Testis (tissue), 3 donors: ENCODE measurements around the gene RABAC1. TPM values are rescaled to one million over a fixed set of nuclear protein-coding genes. Genes with fewer than 3 reads are reported as not detected.
"Not testable (repeated sequence)": the region's sequence is repeated elsewhere in the genome, so short reads cannot be mapped to it uniquely, and the experiment has no call there.

Source experiments
- DNase-seq: peaks from one replicate; pipeline ENCODE4 v3.0.0-alpha.2; 2019
- H3K27ac ChIP-seq, 2 donors: fragments of 200-600 bp; sonication (generic); one replicate each; pipeline ENCODE4 v1.5.1; 2019
- H3K27me3 ChIP-seq: fragments of 200-600 bp; sonication (generic); one replicate; pipeline ENCODE4 v1.5.1; 2019
- H3K36me3 ChIP-seq: fragments of 200-600 bp; sonication (generic); one replicate; pipeline ENCODE4 v1.5.1; 2017; ENCODE audit warnings: low read depth; ENCODE audit errors: missing control alignments
- H3K4me1 ChIP-seq: fragments of 200-600 bp; sonication (generic); one replicate; pipeline ENCODE4 v1.5.1; 2019
- H3K4me3 ChIP-seq, 2 donors: fragments of 200-600 bp; sonication (generic); one replicate each; pipeline ENCODE4 v1.5.1; 2017 to 2019
- H3K9me3 ChIP-seq: fragments of 200-600 bp; sonication (generic); one replicate; pipeline ENCODE4 v1.5.1; 2017
- POLR2A ChIP-seq: fragments of 450-650 bp; IDR thresholded peaks from one replicate; pipeline ENCODE4 v1.6.1; 2017; ENCODE audit warnings: antibody characterized with exemption, mild to moderate bottlenecking, moderate library complexity
- WGBS, 2 donors: methylation state at CpG; one replicate each; pipeline ENCODE4 v1.1.5; 2018; 5-methylcytosine and 5-hydroxymethylcytosine counted together
- intact Hi-C: fragments of 100-400 bp; cut with DNase I; formaldehyde crosslinking; loops from one replicate; pipeline ENCODE4 v1.15.1; 2023; ENCODE audit warnings: low total_unique reads
- polyA plus RNA-seq: library from polyadenylated mRNA; stranded (reverse); fragments of 350-450 nt; fragmentation: Illumina TruSeq; extraction: RNeasy Lipid Tissue Mini Kit (QIAGEN cat#74804); gene quantifications from one replicate; pipeline ENCODE4 v1.2.3, GENCODE V29; 2014; ENCODE audit warnings: low read depth, low replicate concordance; ENCODE audit not compliant: insufficient read depth
- total RNA-seq, 2 donors: library from RNA; depleted of rRNA; stranded (reverse); fragments of >200 nt; gene quantifications; one replicate each; pipeline ENCODE4 v1.2.3, GENCODE V29; 2016
- TF ChIP-seq, protein P1 (sequence below), 3 experiments: fragments of 450-650 bp in 2 of 3; fragments of 200-600 bp in 1 of 3; sonication (generic) in 1 of 3; IDR thresholded peaks; one replicate each; pipeline ENCODE4 v1.5.1; 2016 to 2019; ENCODE audit warnings: antibody characterized with exemption in 3 of 3, mild to moderate bottlenecking in 2 of 3, moderate library complexity in 1 of 3

Gene RABAC1
- total and polyA plus RNA-seq, 3 donors from 2014 or later = 143 to 196 (median 182) TPM

DNA sequence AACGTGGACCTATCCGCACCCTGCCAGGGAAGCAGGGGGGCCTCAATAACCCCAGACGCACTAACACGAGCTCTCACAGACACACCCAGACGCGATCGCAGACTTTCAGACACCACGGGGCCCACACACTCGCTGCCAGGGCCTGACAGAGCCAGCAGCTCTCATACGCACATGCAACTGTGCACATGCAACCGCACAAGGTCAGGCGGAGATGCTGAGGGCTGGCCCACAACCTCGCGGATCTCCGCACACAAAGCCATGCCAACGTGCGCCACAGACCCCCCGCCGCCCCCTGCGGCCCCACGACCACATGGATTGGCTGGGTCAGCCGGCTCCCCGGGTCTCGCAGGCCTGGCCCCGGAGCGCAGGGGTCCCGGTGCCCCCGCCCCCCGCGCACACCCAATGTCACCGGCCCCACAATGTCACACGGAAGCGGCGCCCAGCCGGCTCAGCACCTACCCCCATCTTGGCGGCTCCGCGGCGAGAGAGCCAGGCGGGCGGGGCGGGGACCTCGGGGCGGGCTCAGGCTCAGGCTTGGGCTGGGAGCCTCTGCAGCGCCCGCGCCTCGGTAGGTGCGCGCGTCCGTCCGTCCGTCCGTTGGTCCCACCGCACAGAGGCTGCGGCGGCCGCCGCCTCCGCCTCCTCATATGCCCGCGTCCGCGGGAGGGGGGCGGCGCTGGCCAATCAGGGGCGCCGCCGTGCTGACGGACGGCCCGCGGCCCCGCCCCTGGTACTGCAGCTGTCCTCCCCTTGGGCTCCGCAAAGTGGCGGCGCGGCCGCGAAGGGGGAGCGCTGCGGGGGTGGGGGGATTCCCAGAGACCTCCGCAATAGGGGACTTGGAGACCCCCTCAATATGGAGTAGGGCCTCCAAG is 34.7 kb upstream of the RABAC1 start, which contains the start of gene ATP1A3:
Gene ATP1A3 (minus strand): TSS at position 619 of the 872 bp plus-strand sequence. CDS start 154 bp downstream, at position 465.
- peak within 1 kb of the TSS; percentile 56 to 59 for H3K4me3 ChIP-seq
- H3K4me1 ChIP-seq = peaks cover 7% of the 10 kb centered on the region
- peak; percentile 71 for DNase-seq
- H3K27ac ChIP-seq = no peak within 1 kb of the TSS
- no peaks in the 10 kb centered on the region for H3K27me3 ChIP-seq
- WGBS, 2 donors = 2% methylated on average over 27 to 61 of the region's 84 CpGs
- TF ChIP-seq POLR2A = no peak
- TF ChIP-seq, protein P1, sequence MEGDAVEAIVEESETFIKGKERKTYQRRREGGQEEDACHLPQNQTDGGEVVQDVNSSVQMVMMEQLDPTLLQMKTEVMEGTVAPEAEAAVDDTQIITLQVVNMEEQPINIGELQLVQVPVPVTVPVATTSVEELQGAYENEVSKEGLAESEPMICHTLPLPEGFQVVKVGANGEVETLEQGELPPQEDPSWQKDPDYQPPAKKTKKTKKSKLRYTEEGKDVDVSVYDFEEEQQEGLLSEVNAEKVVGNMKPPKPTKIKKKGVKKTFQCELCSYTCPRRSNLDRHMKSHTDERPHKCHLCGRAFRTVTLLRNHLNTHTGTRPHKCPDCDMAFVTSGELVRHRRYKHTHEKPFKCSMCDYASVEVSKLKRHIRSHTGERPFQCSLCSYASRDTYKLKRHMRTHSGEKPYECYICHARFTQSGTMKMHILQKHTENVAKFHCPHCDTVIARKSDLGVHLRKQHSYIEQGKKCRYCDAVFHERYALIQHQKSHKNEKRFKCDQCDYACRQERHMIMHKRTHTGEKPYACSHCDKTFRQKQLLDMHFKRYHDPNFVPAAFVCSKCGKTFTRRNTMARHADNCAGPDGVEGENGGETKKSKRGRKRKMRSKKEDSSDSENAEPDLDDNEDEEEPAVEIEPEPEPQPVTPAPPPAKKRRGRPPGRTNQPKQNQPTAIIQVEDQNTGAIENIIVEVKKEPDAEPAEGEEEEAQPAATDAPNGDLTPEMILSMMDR (IDR thresholded peaks at IDR 0.05) = no peak
- H3K36me3 ChIP-seq = no peaks in the 10 kb centered on the region
- no peaks in the 10 kb centered on the region for H3K9me3 ChIP-seq
- intact Hi-C loops = no loop called here

DNA sequence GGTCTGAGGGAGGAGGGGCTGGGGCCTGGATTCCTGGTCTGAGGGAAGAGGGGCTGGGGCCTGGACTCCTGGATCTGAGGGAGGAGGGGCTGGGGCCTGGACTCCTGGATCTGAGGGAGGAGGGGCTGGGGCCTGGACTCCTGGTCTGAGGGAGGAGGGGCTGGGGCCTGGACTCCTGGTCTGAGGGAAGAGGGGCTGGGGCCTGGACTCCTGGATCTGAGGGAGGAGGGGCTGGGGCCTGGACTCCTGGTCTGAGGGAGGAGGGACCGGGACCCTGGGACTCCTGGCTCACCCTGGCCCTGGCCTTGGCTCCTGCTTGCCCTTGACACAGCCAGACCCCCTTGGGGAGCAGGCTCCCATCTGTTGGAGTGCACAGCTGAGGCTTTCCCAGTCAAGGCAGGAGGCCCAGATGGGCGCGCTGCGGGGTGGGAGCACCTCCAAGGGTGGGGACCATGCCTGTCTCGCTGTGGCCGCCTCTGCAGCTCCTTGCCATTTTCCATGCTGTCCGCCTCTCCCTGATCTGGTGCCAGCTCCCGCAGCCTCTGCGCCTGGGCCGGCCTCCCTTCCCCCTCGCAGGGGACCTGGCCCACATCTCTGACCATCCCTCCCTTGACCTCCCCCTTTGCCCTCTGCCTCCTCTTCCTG is 32.9 kb upstream of the RABAC1 start:
- H3K27ac ChIP-seq, H3K27me3 ChIP-seq, H3K4me3 ChIP-seq, H3K4me1 ChIP-seq, DNase-seq, H3K36me3 ChIP-seq, intact Hi-C loops, H3K9me3 ChIP-seq: not testable (repeated sequence)
- WGBS, 2 donors = 75 to 80% methylated on average over 11 of the region's 11 CpGs

DNA sequence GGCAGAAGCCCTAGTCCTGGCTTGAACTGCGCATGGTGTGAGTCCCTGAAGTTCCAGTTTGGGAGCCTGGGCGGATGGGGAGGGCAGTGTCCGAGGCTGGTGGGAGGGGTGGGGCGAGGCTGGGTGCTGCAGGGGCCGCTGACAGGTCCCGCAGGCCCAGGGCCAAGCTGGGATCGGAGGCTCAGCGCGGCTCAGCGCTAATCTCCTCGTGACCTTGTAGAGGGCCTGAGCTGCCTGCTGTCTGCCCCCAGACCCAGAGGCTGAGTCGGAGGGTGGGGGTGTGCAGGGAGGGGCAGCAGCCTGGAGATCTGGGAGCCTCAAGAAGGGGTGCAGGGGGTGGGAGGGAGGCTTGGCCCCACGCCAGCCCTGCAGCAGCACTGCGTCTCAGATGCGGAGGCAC is 31.9 kb upstream of the RABAC1 start:
- TF ChIP-seq, protein P1 (IDR thresholded peaks at IDR 0.05) = no peak
- no peak for TF ChIP-seq POLR2A
- Histone ChIP-seq H3K27me3 (no peaks in the 10 kb centered on the region), H3K4me1 (peaks cover 3% of the 10 kb centered on the region), H3K9me3 (no peaks in the 10 kb centered on the region), H3K4me3 (no peak overlapping the region), H3K27ac (no peak overlapping the region), H3K36me3 (no peaks in the 10 kb centered on the region)
- DNase-seq = no peak
- intact Hi-C loops = no loop called here
- WGBS, 2 donors = 23 to 43% methylated on average over 10 to 15 of the region's 15 CpGs

DNA sequence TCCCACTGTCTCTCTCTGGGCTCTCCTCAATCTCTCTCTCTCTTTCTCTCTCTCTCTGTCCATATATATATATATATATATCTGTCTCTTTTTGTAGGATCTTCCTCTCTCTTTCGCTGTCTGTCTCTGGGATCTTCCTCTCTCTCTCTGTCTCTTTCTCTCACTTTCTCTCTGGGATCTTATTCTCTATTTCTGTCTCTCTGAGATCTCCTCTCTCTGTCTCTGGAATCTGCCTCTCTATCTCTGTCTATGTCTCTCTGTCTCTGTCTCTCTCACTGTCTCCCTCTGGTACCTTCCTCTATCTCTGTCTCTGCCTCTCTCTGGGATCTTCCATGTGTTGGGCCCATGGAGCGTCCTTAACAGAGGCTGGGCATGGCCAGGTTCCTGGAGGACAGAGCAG is 31.5 kb upstream of the RABAC1 start:
- H3K4me1 ChIP-seq = peaks cover 3% of the 10 kb centered on the region
- H3K27me3 ChIP-seq = no peaks in the 10 kb centered on the region
- no peak overlapping the region for H3K4me3 ChIP-seq
- WGBS, 2 donors = 59 to 76% methylated on average over 2 of the region's 2 CpGs
- no peaks in the 10 kb centered on the region for H3K9me3 ChIP-seq
- intact Hi-C loops = no loop called here
- TF ChIP-seq, protein P1 (IDR thresholded peaks at IDR 0.05) = no peak
- TF ChIP-seq POLR2A = no peak
- no peak for DNase-seq
- no peaks in the 10 kb centered on the region for H3K36me3 ChIP-seq
- H3K27ac ChIP-seq = no peak overlapping the region

DNA sequence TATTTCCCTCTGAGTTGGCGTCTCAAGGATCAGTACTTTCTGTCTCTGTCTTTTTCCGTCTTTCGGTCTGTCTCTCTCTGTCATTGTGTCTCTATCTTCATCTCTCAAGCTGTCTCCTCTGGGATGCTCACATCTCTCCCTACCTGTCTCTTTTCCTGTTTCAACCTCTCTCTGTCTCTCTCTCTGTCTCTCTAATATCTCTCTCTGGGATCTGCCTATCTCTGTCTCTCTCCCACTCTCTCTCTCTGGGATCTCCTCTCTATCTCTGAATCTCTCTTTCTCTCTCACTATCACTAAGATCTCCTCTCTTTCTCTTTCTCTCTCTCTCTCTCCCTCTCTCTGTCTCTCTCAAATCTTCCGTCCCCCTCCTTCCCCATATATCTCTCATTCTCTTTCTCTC is 30.9 kb upstream of the RABAC1 start:
- Histone ChIP-seq H3K36me3 (no peaks in the 10 kb centered on the region), H3K4me1 (peaks cover 3% of the 10 kb centered on the region)
- intact Hi-C loops = no loop called here

More for the DNA sequence above, 30.9 kb upstream of the RABAC1 start:
- Histone ChIP-seq H3K4me3 (no peak overlapping the region), H3K9me3 (no peaks in the 10 kb centered on the region), H3K27me3 (no peaks in the 10 kb centered on the region), H3K27ac (no peak overlapping the region)
- TF ChIP-seq POLR2A = no peak
- TF ChIP-seq, protein P1 (IDR thresholded peaks at IDR 0.05) = no peak
- WGBS, 2 donors = 88% methylated on average over 4 of the region's 4 CpGs
- DNase-seq = no peak
